GM10266 (cell line): ENCODE data around the gene STAT5B.
"Not testable (repeated sequence)": the region's sequence is repeated elsewhere in the genome, so short reads cannot be mapped to it uniquely, and the experiment has no call there.

Source experiments
- DNase-seq: peaks from one replicate; pipeline ENCODE4 v3.0.0; 2012; ENCODE audit errors: extremely low spot score
- TF ChIP-seq, protein P1 (sequence below): IDR thresholded peaks from 2 replicates; pipeline ENCODE4 v1.5.1; 2012; ENCODE audit warnings: mild to moderate bottlenecking, low read depth; ENCODE audit not compliant: control insufficient read depth, insufficient read depth; ENCODE audit errors: missing control alignments

Gene STAT5B

DNA sequence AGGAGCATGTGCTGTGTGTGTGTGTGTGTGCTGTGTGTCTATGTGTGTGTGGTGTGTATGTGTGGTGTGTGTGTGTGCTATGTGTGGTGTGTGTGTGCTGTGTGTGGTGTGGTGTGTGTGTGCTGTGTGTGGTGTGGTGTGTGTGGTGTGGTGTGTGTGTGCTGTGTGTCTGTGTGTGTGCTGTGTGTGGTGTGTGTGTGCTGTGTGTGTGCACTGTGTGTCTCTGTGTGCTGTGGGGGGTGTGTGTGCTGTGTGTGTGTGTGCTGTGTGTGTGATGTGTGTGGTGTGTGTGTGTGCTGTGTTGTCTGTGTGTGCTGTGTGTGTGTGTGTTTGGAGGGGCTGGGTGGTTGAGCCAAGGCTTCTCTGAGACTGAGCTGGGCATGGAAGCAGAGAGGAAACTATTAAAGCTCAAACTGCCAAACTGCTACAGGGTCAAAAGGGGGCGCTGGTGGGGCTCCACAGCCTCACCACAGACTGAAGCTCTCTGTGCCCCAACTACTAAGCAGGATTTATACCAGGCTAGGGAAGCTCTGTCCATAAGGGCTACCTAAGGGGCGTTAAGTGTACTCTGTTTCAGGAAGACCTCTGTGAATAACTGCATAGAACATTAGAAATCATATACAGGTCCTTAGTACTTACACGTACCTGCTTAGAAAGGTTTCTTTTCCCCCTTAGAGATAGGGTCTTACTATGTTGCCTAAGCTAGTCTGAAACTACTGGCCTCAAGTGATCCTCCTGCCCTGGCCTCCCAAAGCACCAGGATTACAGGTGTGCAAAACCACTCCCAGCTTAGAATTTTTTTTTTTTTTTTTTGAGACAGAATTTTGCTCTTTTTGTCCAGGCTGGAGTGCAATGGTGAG is 54.1 kb downstream of the STAT5B start:
- TF ChIP-seq, protein P1, sequence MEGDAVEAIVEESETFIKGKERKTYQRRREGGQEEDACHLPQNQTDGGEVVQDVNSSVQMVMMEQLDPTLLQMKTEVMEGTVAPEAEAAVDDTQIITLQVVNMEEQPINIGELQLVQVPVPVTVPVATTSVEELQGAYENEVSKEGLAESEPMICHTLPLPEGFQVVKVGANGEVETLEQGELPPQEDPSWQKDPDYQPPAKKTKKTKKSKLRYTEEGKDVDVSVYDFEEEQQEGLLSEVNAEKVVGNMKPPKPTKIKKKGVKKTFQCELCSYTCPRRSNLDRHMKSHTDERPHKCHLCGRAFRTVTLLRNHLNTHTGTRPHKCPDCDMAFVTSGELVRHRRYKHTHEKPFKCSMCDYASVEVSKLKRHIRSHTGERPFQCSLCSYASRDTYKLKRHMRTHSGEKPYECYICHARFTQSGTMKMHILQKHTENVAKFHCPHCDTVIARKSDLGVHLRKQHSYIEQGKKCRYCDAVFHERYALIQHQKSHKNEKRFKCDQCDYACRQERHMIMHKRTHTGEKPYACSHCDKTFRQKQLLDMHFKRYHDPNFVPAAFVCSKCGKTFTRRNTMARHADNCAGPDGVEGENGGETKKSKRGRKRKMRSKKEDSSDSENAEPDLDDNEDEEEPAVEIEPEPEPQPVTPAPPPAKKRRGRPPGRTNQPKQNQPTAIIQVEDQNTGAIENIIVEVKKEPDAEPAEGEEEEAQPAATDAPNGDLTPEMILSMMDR, result peak; percentile 70
- DNase-seq, result peak; percentile 75

DNA sequence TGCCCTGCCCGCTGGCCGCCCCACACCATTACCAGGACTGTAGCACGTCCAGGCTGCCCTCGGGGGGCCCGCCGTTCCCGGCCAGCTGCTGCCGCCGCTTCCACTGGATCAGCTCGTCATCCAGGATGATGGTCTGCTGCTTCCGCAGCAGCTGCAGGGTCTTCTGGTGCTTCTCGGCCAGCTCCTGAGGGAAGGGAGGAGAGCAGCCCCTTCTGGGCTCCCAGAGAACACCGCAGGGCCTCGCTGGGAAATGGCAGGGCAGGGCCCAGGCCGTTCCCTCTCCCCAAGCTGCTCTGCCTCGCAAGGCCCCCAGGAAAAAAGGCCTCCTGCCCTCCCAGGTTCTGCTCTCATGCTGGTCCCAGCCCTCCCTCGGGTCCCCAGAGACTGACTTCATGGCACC is 56.9 kb downstream of the STAT5B start:
- DNase-seq, result not testable (repeated sequence)

GRCh38 chr17:42214156-42214555 is 62.0 kb downstream of the STAT5B start:
- no peak for DNase-seq
- TF ChIP-seq, protein P1, result no peak

- no peak for DNase-seq
- TF ChIP-seq, protein P1, result no peak
Measured at GRCh38 chr17:42212382-42212781, 63.8 kb downstream of the STAT5B start.

- not testable (repeated sequence) for DNase-seq
Measured at GRCh38 chr17:42211921-42212341, 64.3 kb downstream of the STAT5B start.

- TF ChIP-seq, protein P1, result no peak
- no peak for DNase-seq
Measured at GRCh38 chr17:42210046-42210445, 66.1 kb downstream of the STAT5B start.

DNA sequence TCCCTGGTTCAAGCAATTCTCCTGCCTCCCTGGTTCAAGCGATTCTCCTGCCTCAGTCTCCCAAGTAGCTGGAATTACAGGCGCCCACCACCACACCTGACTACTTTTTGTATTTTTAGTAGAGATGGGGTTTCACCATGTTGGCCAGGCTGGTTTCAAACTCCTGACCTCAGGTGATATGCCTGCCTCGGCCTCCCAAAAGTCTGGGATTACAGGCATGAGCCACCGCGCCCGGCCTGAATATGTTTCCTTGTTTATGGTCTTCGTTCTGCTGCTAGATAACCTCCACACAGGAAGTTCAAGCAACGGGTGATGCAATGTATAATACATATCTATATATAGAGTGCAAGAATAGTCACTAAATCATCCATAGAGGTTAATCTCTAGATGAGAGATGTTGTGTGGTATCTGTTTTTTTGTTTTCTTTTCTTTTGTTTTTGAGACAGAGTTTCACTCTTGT is 70.0 kb downstream of the STAT5B start:
- not testable (repeated sequence) for DNase-seq

GRCh38 chr17:42203354-42203753 is 72.8 kb downstream of the STAT5B start:
- DNase-seq, result no peak
- TF ChIP-seq, protein P1, result no peak

GRCh38 chr17:42202696-42203095 is 73.5 kb downstream of the STAT5B start:
- DNase-seq, result no peak
- TF ChIP-seq, protein P1, result no peak
